ENCODE data around the gene SLC44A1.

SLC44A1 gene

GRCh38 chr9:105333076-105333475 is 88.6 kb downstream of the SLC44A1 start:
- no peak for TF ChIP-seq POLR2A (IDR thresholded peaks at IDR 0.05; ENCODE audit: low read depth, low read length)
- FAIRE-seq (no peak), DNase-seq (ENCODE audit: insufficient read length, low spot score) (no peak)

DNA sequence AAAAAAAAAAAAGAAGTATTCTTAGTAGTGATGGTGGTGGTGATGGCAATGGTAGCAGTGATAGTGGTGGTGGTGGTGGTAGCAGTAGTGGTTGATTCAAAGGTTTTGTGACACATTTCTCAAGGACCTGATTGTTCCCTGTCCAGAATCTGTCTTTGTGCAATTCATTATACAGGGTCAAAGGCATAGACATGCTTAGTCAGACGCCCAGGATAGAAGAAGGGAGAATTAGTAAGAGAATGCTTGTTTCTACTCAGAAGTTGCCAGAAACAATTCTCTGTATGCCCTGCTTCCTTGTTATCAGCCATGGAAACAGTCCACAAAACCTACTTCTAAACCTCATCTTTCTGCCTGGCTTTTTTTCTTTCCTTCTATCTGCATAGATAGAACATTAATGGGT is 89.4 kb downstream of the SLC44A1 start:
- DNase-seq (ENCODE audit: insufficient read length, low spot score), result no peak
- peak; percentile 38 for FAIRE-seq
- TF ChIP-seq POLR2A (IDR thresholded peaks at IDR 0.05; ENCODE audit: low read depth, low read length), result no peak

DNA sequence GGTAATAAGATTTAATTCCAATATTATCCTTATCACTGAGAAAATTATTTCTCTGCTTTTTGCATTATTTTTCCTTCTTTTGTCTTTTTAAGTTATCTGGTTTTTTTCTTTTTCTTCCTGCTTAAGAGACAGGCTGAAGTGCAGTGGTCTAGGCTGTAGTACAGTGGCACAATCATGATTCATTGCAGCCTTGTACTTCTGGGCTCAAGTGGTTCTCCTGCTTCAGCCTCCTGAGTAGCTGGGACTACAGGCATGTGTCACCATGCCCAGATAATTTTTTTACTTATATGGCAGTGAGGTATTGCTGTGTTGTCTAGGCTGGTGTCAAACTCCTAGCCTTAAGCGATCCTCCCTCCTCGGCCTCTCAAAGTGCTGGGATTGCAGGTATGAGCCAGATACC is 93.9 kb downstream of the SLC44A1 start:
- no peak for FAIRE-seq
- no peak for DNase-seq (ENCODE audit: insufficient read length, low spot score)
- no peak for TF ChIP-seq POLR2A (IDR thresholded peaks at IDR 0.05; ENCODE audit: low read depth, low read length)

GRCh38 chr9:105339849-105340248 is 95.4 kb downstream of the SLC44A1 start:
- FAIRE-seq (peak; percentile 85), DNase-seq (ENCODE audit: insufficient read length, low spot score) (no peak)
- no peak for TF ChIP-seq POLR2A (IDR thresholded peaks at IDR 0.05; ENCODE audit: low read depth, low read length)

GRCh38 chr9:105341434-105342146 is 97.1 kb downstream of the SLC44A1 start:
- peak; percentile 93 for FAIRE-seq

GRCh38 chr9:105342147-105342505 is 97.7 kb downstream of the SLC44A1 start:
- TF ChIP-seq POLR2A (IDR thresholded peaks at IDR 0.05; ENCODE audit: low read depth, low read length), result no peak
- DNase-seq (ENCODE audit: insufficient read length, low spot score), result no peak
- FAIRE-seq, result no peak

More at GRCh38 chr9:105341434-105342146, 97.1 kb downstream of the SLC44A1 start:
- TF ChIP-seq POLR2A (IDR thresholded peaks at IDR 0.05; ENCODE audit: low read depth, low read length), result no peak
- DNase-seq (ENCODE audit: insufficient read length, low spot score), result no peak

- FAIRE-seq, result peak; percentile 89
- no peak for TF ChIP-seq POLR2A (IDR thresholded peaks at IDR 0.05; ENCODE audit: low read depth, low read length)
- DNase-seq (ENCODE audit: insufficient read length, low spot score), result no peak
These were observed 99.8 kb downstream of the SLC44A1 start for GRCh38 chr9:105344283-105344682.

GRCh38 chr9:105345626-105346025 is 101.2 kb downstream of the SLC44A1 start:
- DNase-seq (ENCODE audit: insufficient read length, low spot score), result no peak
- TF ChIP-seq POLR2A (IDR thresholded peaks at IDR 0.05; ENCODE audit: low read depth, low read length), result no peak

GRCh38 chr9:105346273-105346672 is 101.8 kb downstream of the SLC44A1 start:
- peak; percentile 33 for FAIRE-seq
- DNase-seq (ENCODE audit: insufficient read length, low spot score), result no peak
- no peak for TF ChIP-seq POLR2A (IDR thresholded peaks at IDR 0.05; ENCODE audit: low read depth, low read length)

More at GRCh38 chr9:105345626-105346025, 101.2 kb downstream of the SLC44A1 start:
- peak; percentile 73 for FAIRE-seq

- FAIRE-seq (no peak), DNase-seq (ENCODE audit: insufficient read length, low spot score) (no peak)
- TF ChIP-seq POLR2A (IDR thresholded peaks at IDR 0.05; ENCODE audit: low read depth, low read length), result no peak
These were observed 110.0 kb downstream of the SLC44A1 start for GRCh38 chr9:105354448-105354847.

GRCh38 chr9:105355781-105356180 is 111.3 kb downstream of the SLC44A1 start:
- FAIRE-seq, result peak; percentile 95
- DNase-seq (ENCODE audit: insufficient read length, low spot score), result no peak
- TF ChIP-seq POLR2A (IDR thresholded peaks at IDR 0.05; ENCODE audit: low read depth, low read length), result no peak

DNA sequence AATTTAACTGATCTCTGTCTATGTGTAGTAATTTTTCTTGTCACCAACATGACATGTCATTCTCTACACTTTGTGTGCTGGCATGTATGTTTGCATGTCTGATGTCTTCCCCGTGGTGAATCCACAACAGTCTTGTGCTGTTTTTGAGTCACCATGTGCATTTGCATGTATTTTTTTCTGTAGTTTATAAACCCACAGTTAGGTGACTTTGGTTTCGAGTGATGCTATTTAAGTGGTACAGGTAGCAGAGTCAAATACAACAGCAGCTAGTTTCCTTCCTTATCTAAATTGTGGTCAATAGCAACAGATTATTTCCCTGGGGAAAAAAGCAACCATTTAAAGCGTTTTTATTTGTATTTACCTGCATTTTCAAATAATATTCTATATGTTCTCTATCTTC is 113.5 kb downstream of the SLC44A1 start:
- FAIRE-seq, result peak; percentile 90
- no peak for DNase-seq (ENCODE audit: insufficient read length, low spot score)

DNA sequence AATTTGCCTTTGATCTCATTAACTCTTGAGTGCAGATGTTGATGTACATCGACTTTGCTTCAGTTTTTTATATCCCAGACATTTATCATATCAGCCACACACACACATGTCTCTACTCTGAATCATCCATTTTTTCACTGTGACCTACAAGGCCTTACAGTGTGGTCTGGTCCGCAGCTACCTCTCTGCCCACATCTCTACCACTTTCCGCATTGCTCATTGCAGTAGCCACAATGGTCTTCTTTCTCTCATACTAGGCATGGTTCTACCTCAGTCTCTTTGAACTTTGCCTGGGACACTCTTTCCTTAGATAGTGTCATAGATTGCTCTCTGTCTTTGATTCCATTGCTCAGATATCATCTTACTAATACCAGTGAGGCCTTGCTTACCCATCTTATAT is 115.4 kb downstream of the SLC44A1 start:
- FAIRE-seq, result peak; percentile 84
- DNase-seq (ENCODE audit: insufficient read length, low spot score), result no peak
- TF ChIP-seq POLR2A (IDR thresholded peaks at IDR 0.05; ENCODE audit: low read depth, low read length), result no peak

More for the DNA sequence above, 113.5 kb downstream of the SLC44A1 start:
- TF ChIP-seq POLR2A (IDR thresholded peaks at IDR 0.05; ENCODE audit: low read depth, low read length), result no peak

DNA sequence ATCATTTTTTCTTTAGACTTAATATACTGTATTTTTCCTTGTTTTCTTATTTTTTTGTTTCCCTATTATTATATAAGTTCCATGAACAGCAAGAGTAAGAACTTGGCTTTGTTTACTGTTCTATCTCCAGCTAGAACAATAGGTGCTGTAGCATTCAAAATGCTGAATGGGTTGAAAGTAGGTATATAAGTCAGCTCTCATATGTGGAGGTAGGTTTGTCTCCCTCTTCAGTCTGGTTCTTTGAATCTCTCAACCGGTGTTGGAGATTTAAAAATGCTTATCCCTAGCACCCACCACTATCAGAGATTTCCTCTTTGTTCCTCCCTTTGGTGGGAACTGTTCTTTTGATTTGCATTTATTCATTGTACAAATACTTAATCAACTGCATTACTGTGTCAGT is 115.9 kb downstream of the SLC44A1 start:
- peak; percentile 33 for FAIRE-seq
- no peak for DNase-seq (ENCODE audit: insufficient read length, low spot score)
- no peak for TF ChIP-seq POLR2A (IDR thresholded peaks at IDR 0.05; ENCODE audit: low read depth, low read length)

- TF ChIP-seq POLR2A (IDR thresholded peaks at IDR 0.05; ENCODE audit: low read depth, low read length), result no peak
- FAIRE-seq, result no peak
- no peak for DNase-seq (ENCODE audit: insufficient read length, low spot score)
These were observed 117.4 kb downstream of the SLC44A1 start for GRCh38 chr9:105361873-105362272.
